ENCODE measurements around the gene NALF2.

NALF2 gene

DNA sequence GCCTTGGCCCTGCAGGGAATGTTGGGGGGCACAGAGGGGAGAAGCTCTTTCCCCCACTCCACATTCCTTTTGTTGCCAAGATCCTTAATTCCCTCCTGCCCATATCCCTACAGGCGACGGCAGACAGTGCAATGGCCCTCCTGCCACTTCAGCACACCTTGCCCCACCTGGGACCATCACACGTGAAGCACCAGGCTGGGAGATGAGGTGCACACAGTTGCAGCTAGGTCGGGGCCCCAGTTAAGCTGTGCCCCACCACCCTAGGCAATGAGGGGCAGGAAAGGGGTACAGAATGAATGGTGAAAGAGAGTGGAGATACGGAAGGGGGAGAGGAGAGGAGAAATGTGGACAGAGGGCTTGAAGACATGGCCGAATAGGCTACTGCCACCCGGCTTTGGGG lies 26.2 kb downstream of the NALF2 start:
- no peaks in the 10 kb centered on the region for H3K4me1 ChIP-seq (ENCODE audit: control insufficient read depth in 1 of 2, insufficient read depth in 1 of 2, low read depth in 1 of 2, low read length in 1 of 2)
- no peak overlapping the region for H3K27ac ChIP-seq
- no peaks in the 10 kb centered on the region for H3K36me3 ChIP-seq
- H3K27me3 ChIP-seq, result no peaks in the 10 kb centered on the region
- TF ChIP-seq, protein P1, sequence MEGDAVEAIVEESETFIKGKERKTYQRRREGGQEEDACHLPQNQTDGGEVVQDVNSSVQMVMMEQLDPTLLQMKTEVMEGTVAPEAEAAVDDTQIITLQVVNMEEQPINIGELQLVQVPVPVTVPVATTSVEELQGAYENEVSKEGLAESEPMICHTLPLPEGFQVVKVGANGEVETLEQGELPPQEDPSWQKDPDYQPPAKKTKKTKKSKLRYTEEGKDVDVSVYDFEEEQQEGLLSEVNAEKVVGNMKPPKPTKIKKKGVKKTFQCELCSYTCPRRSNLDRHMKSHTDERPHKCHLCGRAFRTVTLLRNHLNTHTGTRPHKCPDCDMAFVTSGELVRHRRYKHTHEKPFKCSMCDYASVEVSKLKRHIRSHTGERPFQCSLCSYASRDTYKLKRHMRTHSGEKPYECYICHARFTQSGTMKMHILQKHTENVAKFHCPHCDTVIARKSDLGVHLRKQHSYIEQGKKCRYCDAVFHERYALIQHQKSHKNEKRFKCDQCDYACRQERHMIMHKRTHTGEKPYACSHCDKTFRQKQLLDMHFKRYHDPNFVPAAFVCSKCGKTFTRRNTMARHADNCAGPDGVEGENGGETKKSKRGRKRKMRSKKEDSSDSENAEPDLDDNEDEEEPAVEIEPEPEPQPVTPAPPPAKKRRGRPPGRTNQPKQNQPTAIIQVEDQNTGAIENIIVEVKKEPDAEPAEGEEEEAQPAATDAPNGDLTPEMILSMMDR (IDR thresholded peaks at IDR 0.05), result no peak
- H3K4me3 ChIP-seq (ENCODE audit: low read depth in 1 of 2, low read length in 1 of 2), result no peak overlapping the region
- no peaks in the 10 kb centered on the region for H3K9me3 ChIP-seq

DNA sequence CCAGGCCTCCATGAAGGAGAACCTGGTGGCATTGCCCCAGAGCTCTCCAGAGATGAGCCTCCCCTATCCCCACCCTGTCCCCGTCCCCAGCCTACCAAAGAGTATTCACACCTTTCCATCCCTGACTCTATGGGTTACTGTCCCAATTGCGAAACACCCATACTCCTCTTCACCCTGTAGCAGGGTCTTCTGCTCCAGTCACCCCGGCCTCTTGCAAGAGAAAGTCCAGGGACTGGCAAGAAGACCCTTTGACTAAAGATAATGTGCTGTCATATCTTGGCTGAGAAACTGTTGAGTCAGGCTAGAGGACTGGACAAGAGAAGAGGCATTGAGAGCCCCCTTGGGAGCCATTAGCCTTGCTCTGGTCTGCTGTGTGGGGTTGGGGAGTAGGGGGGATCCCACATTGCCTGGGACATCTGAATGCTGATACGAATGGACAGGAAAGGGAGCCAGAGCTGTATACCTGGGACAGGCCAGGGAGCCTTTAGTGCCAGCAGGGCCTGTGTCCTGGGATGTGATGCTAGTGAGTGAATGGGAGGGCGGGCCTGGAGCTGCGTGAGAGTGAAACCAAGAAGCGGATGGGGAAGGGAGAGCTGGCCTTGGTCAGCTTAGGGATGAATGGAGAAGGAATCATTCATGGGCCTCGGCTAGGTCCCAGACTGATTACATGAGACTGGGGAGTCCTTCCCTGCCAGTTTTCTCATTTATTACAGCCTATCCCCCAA lies 27.1 kb downstream of the NALF2 start:
- TF ChIP-seq, protein P1 (IDR thresholded peaks at IDR 0.05), result no peak
- no peak overlapping the region for H3K27ac ChIP-seq
- no peak overlapping the region for H3K4me3 ChIP-seq (ENCODE audit: low read depth in 1 of 2, low read length in 1 of 2)
- no peaks in the 10 kb centered on the region for H3K9me3 ChIP-seq
- no peaks in the 10 kb centered on the region for H3K4me1 ChIP-seq (ENCODE audit: control insufficient read depth in 1 of 2, insufficient read depth in 1 of 2, low read depth in 1 of 2, low read length in 1 of 2)
- H3K27me3 ChIP-seq, result no peaks in the 10 kb centered on the region
- H3K36me3 ChIP-seq, result no peaks in the 10 kb centered on the region

DNA sequence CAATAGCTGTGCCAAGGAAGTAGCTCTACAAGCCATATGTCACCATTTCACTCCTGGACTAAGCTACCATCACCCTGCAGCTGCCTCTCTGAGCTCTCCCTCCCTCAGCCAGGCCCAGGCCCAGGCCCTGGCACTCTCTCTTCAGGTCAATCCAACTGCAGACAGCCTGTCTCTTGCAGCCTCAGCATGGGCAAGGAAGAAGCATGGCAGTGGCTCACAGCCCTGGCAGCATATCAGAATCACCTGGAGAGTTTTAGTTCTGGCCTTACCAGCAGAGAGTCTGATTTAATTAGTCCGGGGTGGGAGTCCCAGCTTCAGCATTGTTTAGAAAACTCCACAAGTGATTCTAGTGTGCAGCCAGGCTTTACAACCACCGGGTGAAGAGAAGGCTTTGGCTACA lies 31.5 kb downstream of the NALF2 start:
- H3K4me3 ChIP-seq (ENCODE audit: low read depth in 1 of 2, low read length in 1 of 2), result no peak overlapping the region
- no peak overlapping the region for H3K27ac ChIP-seq
- no peaks in the 10 kb centered on the region for H3K4me1 ChIP-seq (ENCODE audit: control insufficient read depth in 1 of 2, insufficient read depth in 1 of 2, low read depth in 1 of 2, low read length in 1 of 2)
- TF ChIP-seq, protein P1 (IDR thresholded peaks at IDR 0.05), result no peak
- no peaks in the 10 kb centered on the region for H3K36me3 ChIP-seq
- H3K27me3 ChIP-seq, result peaks cover 23% of the 10 kb centered on the region
- no peaks in the 10 kb centered on the region for H3K9me3 ChIP-seq

DNA sequence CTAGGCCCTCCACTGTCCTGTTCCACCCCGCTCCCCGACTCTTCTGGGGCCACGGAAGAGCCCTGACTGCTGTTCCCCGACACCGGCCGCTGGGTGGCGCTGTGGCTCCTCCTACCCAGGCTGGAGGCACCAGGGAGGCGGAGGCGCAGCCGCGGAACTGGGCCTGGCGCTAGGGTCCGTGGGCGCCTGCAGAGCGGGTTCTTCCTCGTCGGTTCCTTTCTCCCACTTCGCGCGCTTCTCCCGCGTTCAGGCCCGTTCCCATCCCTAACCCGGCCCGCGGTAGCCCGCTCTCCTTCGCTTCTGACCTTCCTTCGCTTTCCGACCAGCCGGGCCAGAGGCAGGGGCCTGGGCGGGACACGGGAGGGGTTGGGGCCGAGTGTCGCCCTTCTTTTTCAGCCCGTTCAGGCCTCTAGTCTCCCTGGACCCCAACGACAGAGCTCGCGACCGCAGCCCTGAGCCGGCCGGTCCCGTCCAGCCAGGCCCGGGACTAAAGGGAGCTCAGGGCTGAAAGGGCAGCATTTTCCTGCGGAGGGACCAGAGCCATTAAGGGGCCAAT lies 34.3 kb downstream of the NALF2 start:
- Histone ChIP-seq H3K27me3 (peaks cover 23% of the 10 kb centered on the region), H3K9me3 (no peaks in the 10 kb centered on the region), H3K36me3 (no peaks in the 10 kb centered on the region), H3K4me3 (ENCODE audit: low read depth in 1 of 2, low read length in 1 of 2) (no peak overlapping the region), H3K27ac (no peak overlapping the region), H3K4me1 (ENCODE audit: control insufficient read depth in 1 of 2, insufficient read depth in 1 of 2, low read depth in 1 of 2, low read length in 1 of 2) (no peaks in the 10 kb centered on the region)
- TF ChIP-seq, protein P1 (IDR thresholded peaks at IDR 0.05), result no peak

DNA sequence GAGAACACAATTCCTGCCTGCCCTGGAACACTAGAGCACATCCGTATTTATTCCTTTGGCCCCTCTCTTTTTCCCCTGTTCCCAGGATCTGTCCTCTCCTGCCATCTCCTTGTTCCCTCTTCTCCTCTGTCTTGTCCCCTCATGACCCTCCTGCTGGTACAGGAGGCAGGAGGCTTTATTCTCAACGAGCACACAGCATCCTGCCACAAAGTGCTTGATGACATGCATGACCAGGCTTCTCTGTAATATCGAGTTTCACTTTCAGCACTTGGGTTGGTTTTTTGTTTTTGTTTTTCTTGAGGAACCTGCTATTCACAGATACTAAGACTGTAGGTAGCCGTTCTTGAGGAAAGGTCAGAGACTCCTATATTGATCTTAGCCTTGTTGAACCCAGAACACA lies 35.3 kb downstream of the NALF2 start:
- Histone ChIP-seq H3K4me1 (ENCODE audit: control insufficient read depth in 1 of 2, insufficient read depth in 1 of 2, low read depth in 1 of 2, low read length in 1 of 2) (no peaks in the 10 kb centered on the region), H3K4me3 (ENCODE audit: low read depth in 1 of 2, low read length in 1 of 2) (no peak overlapping the region), H3K27me3 (peaks cover 23% of the 10 kb centered on the region), H3K36me3 (no peaks in the 10 kb centered on the region), H3K9me3 (no peaks in the 10 kb centered on the region), H3K27ac (no peak overlapping the region)
- TF ChIP-seq, protein P1 (IDR thresholded peaks at IDR 0.05), result no peak

All from neutrophil (primary cell).